Skin of body (tissue), 2 donors: ENCODE results near the gene HS3ST3A1. TPM values are rescaled to one million over a fixed set of nuclear protein-coding genes. Genes with fewer than 3 reads are reported as not detected.

Experiments used
- DNase-seq: peaks from one replicate; lab custom pipeline; 2025; lab: John Stamatoyannopoulos, UW
- total RNA-seq: library from RNA; depleted of rRNA; stranded (reverse); fragments of >200 nt; gene quantifications from one replicate; pipeline ENCODE4 v1.2.3, GENCODE V29; 2014

The HS3ST3A1 gene
- total RNA-seq, 1 donor from 2014 or later: 1.9 TPM

- no peak for DNase-seq
Measured at GRCh38 chr17:13491916-13492736, 109.6 kb downstream of the HS3ST3A1 start.

GRCh38 chr17:13491491-13491890, 110.2 kb downstream of the HS3ST3A1 start:
- DNase-seq: no peak

GRCh38 chr17:13490906-13491482, 110.7 kb downstream of the HS3ST3A1 start:
- DNase-seq: no peak

- no peak for DNase-seq
Measured at GRCh38 chr17:13490427-13490826, 111.3 kb downstream of the HS3ST3A1 start.

GRCh38 chr17:13485327-13485726, 116.4 kb downstream of the HS3ST3A1 start:
- no peak for DNase-seq

- DNase-seq: no peak
Measured at GRCh38 chr17:13484020-13484419, 117.7 kb downstream of the HS3ST3A1 start.

GRCh38 chr17:13480877-13481276, 120.9 kb downstream of the HS3ST3A1 start:
- no peak for DNase-seq

- DNase-seq: no peak
Measured at GRCh38 chr17:13478326-13478830, 123.4 kb downstream of the HS3ST3A1 start.

GRCh38 chr17:13477180-13477611, 124.5 kb downstream of the HS3ST3A1 start:
- no peak for DNase-seq

GRCh38 chr17:13476720-13477119, 125.0 kb downstream of the HS3ST3A1 start:
- DNase-seq: no peak

GRCh38 chr17:13475574-13476223, 126.0 kb downstream of the HS3ST3A1 start:
- DNase-seq: no peak

GRCh38 chr17:13474073-13474800, 127.5 kb downstream of the HS3ST3A1 start:
- no peak for DNase-seq

GRCh38 chr17:13465678-13466077, 136.1 kb downstream of the HS3ST3A1 start:
- no peak for DNase-seq

GRCh38 chr17:13462673-13463124, 139.0 kb downstream of the HS3ST3A1 start:
- DNase-seq: no peak

GRCh38 chr17:13462146-13462545, 139.6 kb downstream of the HS3ST3A1 start:
- no peak for DNase-seq

GRCh38 chr17:13460261-13461000, 141.3 kb downstream of the HS3ST3A1 start:
- DNase-seq: no peak

GRCh38 chr17:13457783-13458182, 143.9 kb downstream of the HS3ST3A1 start:
- DNase-seq: no peak
